K562 (cell line): ENCODE data around the gene PARP9. TPM values are rescaled to one million over a fixed set of nuclear protein-coding genes. Genes with fewer than 3 reads are reported as not detected.

Experiments used
- ATAC-seq: fragments of 200-7000 bp; cut with Tn5 transposase; 3 replicates; pipeline ENCODE4 v1.9.1; 2020; ENCODE audit warnings: moderate library complexity
- BruUV-seq: library from RNA; stranded (reverse); fragments of 400-500 nt; replicated peaks from 2 replicates; lab custom pipeline; 2021; lab: Mats Ljungman, UMichigan
- CTCF ChIA-PET: fragments of 300-600 bp; formaldehyde crosslinking; extraction: SDS; loops from one replicate; lab custom pipeline; 2021; ENCODE audit warnings: low intra/inter-chr PET ratio; lab: Yijun Ruan, JAX
- POLR2A ChIA-PET: fragments of 300-600, 350-650 bp; sonication (Branson Sonifier 250); formaldehyde crosslinking; extraction: SDS; loops from one replicate; lab custom pipeline; 2021; ENCODE audit warnings: antibody characterized with exemption, inconsistent platforms; lab: Yijun Ruan, JAX
- DNase-seq, 4 experiments: peaks; one replicate each; pipeline versions ENCODE4 v3.0.0 to v3.0.0-alpha.2; 2011 to 2018; ENCODE audit warnings: low spot score in 3 of 4, mixed read lengths in 3 of 4; ENCODE audit errors: extremely low read depth in 1 of 4
- FAIRE-seq: peaks from 2 replicates; lab custom pipeline; 2011; peaks lifted over from hg19 to GRCh38; lab: Jason Lieb, UNC
- H2AFZ ChIP-seq: 2 replicates; pipeline ENCODE4 v1.6.0; 2011; ENCODE audit warnings: low read depth, low read length, control low read depth, inconsistent platforms
- H3K27ac ChIP-seq: fragments of 200-600 bp; 3 replicates; pipeline ENCODE4 v1.8.0; 2011; ENCODE audit warnings: low read depth, mild to moderate bottlenecking, control low read depth, inconsistent platforms, low read length, moderate library complexity, mixed read lengths; ENCODE audit errors: extremely low read depth
- H3K27me3 ChIP-seq, 2 experiments: fragments of 300-600 bp in 1 of 2; 2 replicates in 1 of 2; 3 replicates in 1 of 2; pipeline versions ENCODE4 v1.6.0 to v1.8.0; 2011; ENCODE audit warnings: inconsistent platforms in 2 of 2, low read length in 2 of 2, mild to moderate bottlenecking in 1 of 2, mixed read lengths in 1 of 2, moderate library complexity in 1 of 2; ENCODE audit not compliant: control insufficient read depth in 2 of 2, insufficient read depth in 2 of 2
- H3K36me3 ChIP-seq: fragments of 300-600 bp; 3 replicates; pipeline ENCODE4 v1.8.0; 2011; ENCODE audit warnings: mild to moderate bottlenecking, low read length, inconsistent platforms; ENCODE audit not compliant: control insufficient read depth, insufficient read depth
- H3K4me1 ChIP-seq, 2 experiments: fragments of 200-600 bp in 1 of 2; replicated peaks in 1 of 2; 2 replicates in 1 of 2; 3 replicates in 1 of 2; pipeline versions ENCODE4 v1.5.1 to v1.8.0; 2011; ENCODE audit warnings: inconsistent platforms in 2 of 2, low read length in 2 of 2, mild to moderate bottlenecking in 1 of 2, mixed read lengths in 1 of 2, moderate library complexity in 1 of 2; ENCODE audit not compliant: control insufficient read depth in 2 of 2, insufficient read depth in 2 of 2
- H3K4me2 ChIP-seq: 2 replicates; pipeline ENCODE4 v1.6.1; 2011; ENCODE audit warnings: low read length, control low read depth, inconsistent platforms, mixed read lengths; ENCODE audit not compliant: insufficient read depth
- H3K4me3 ChIP-seq: fragments of 200-600 bp; sonication (generic), shearing (Covaris generic); 2 replicates; pipeline ENCODE4 v1.5.1; 2016; ENCODE audit warnings: control low read depth, inconsistent platforms
- H3K79me2 ChIP-seq: fragments of 200-600 bp; 3 replicates; pipeline ENCODE4 v1.8.0; 2011; ENCODE audit warnings: low read length, inconsistent platforms; ENCODE audit not compliant: control insufficient read depth, insufficient read depth
- H3K9ac ChIP-seq, 2 experiments: 2 replicates each; pipeline versions ENCODE4 v1.6.0 to v1.6.1; 2011; ENCODE audit warnings: low read depth in 2 of 2, low read length in 2 of 2, control low read depth in 1 of 2, inconsistent platforms in 1 of 2, mild to moderate bottlenecking in 1 of 2, mixed read lengths in 1 of 2; ENCODE audit not compliant: insufficient read depth in 1 of 2
- H3K9me1 ChIP-seq: one replicate; pipeline ENCODE4 v1.6.0; 2011; ENCODE audit warnings: inconsistent platforms, mild to moderate bottlenecking, low read length, moderate library complexity; ENCODE audit not compliant: control insufficient read depth, insufficient read depth
- H3K9me3 ChIP-seq: replicated peaks from 2 replicates; pipeline ENCODE4 v1.5.1; 2011; ENCODE audit warnings: low read depth, low read length, inconsistent platforms; ENCODE audit not compliant: control insufficient read depth, insufficient read depth
- H4K20me1 ChIP-seq: replicated peaks from 2 replicates; pipeline ENCODE4 v1.6.1; 2011; ENCODE audit warnings: low read length, inconsistent platforms, mixed read lengths; ENCODE audit not compliant: control insufficient read depth, insufficient read depth
- CEBPB ChIP-seq: fragments of 450-650 bp; IDR thresholded peaks from 2 replicates; pipeline ENCODE4 v1.6.1; 2016; ENCODE audit warnings: missing genetic modification characterization, missing compliant biosample characterization
- FOXK1 ChIP-seq: sonication (generic); formaldehyde crosslinking; IDR thresholded peaks from 2 replicates; pipeline ENCODE4 v1.8.0; 2022; ENCODE audit warnings: missing genetic modification reagents, mild to moderate bottlenecking, borderline replicate concordance
- ZEB2 ChIP-seq: fragments of 450-650 bp; IDR thresholded peaks from 2 replicates; pipeline ENCODE4 v1.6.1; 2016
- WGBS: fragments of 100-300 bp; shearing (Covaris generic); methylation state at CpG from one replicate; pipeline ENCODE4 v1.1.6; 2016; ENCODE audit warnings: low coverage, mixed read lengths; ENCODE audit not compliant: insufficient coverage; ENCODE audit errors: missing lambda C conversion rate; 5-methylcytosine and 5-hydroxymethylcytosine counted together
- in situ Hi-C: fragments of 300-500 bp; cut with MboI; formaldehyde crosslinking; loops from 4 replicates; pipeline ENCODE4 v1.15.0; 2018; ENCODE audit warnings: inconsistent platforms, mixed read lengths
- intact Hi-C: fragments of 100-400 bp; cut with micrococcal nuclease; formaldehyde crosslinking; loops from 2 replicates; pipeline ENCODE4 v1.14.2; 2022
- polyA plus RNA-seq, 8 experiments: library from polyadenylated mRNA; depleted of rRNA in 4 of 8; stranded (reverse) in 5 of 8; unstranded in 3 of 8; fragments of >200 nt; fragmentation: Nextera tagmentation in 2 of 8; fragmentation: Illumina TruSeq in 1 of 8; extraction: Ambion mirVana in 2 of 8; extraction: Trizol in 1 of 8; gene quantifications; 2 replicates each; pipeline versions ENCODE4 v1.2.1 to v1.2.3, GENCODE V29; 2011 to 2014; ENCODE audit warnings: inconsistent platforms in 1 of 8, missing spikeins in 1 of 8
- total RNA-seq, 7 experiments: library from RNA; depleted of rRNA in 6 of 7; stranded (reverse); fragments of >200 nt in 6 of 7; fragmentation: Illumina TruSeq in 2 of 7; extraction: Trizol in 2 of 7; gene quantifications; 2 replicates each; pipeline versions ENCODE4 v1.2.1 to v1.2.3, GENCODE V29; 2011 to 2021; ENCODE audit warnings: low replicate concordance in 1 of 7

PARP9 gene
- total and polyA plus RNA-seq, 9 of the 15 experiments (the other 6 are each of a cell fraction or from before 2014, with no cell fraction given) = 2.1 to 4.8 (median 3.4) TPM

GRCh38 chr3:122546151-122546550, 17.9 kb downstream of the PARP9 start:
- H3K9me1 ChIP-seq = no peaks in the 10 kb centered on the region
- BruUV-seq = no TSS peak
- 65% methylated on average over 5 of the region's 5 CpGs for WGBS
- H3K4me1 ChIP-seq = no peaks in the 10 kb centered on the region; a peak in 1 of 5 replicates
- ATAC-seq = no peak
- no peaks in the 10 kb centered on the region for H3K9me3 ChIP-seq
- FAIRE-seq = no peak
- TF ChIP-seq ZEB2 = no peak
- ChIA-PET CTCF (no interaction called here), POLR2A (no interaction called here)
- H3K79me2 ChIP-seq = no peaks in the 10 kb centered on the region
- H3K4me3 ChIP-seq = no peak overlapping the region
- H3K27ac ChIP-seq = no peak overlapping the region
- no peak overlapping the region for H3K9ac ChIP-seq
- DNase-seq = no peak
- intact Hi-C loops (no loop called here), in situ Hi-C loops (no loop called here)
- H4K20me1 ChIP-seq = no peaks in the 10 kb centered on the region
- no peaks in the 10 kb centered on the region for H3K36me3 ChIP-seq
- no peak overlapping the region for H2AFZ ChIP-seq
- H3K4me2 ChIP-seq = no peak overlapping the region
- no peaks in the 10 kb centered on the region for H3K27me3 ChIP-seq

- POLR2A ChIA-PET = interaction anchor here (0.6 kb wide), 1 partner anchor 199 kb away, joined by 3 read pairs; no protein-coding TSS in a partner anchor
- CTCF ChIA-PET = no interaction called here
- DNase-seq (no peak), FAIRE-seq (no peak), ATAC-seq (no peak)
- in situ Hi-C loops (no loop called here), intact Hi-C loops (no loop called here)
- 62% methylated on average over 7 of the region's 7 CpGs for WGBS
- H3K27me3 ChIP-seq = no peaks in the 10 kb centered on the region
- H3K36me3 ChIP-seq = no peaks in the 10 kb centered on the region
- no TSS peak for BruUV-seq
- H3K4me2 ChIP-seq = no peak overlapping the region
- H3K4me3 ChIP-seq = no peak overlapping the region
- H3K9me1 ChIP-seq = no peaks in the 10 kb centered on the region
- H4K20me1 ChIP-seq = no peaks in the 10 kb centered on the region
- no peak overlapping the region for H2AFZ ChIP-seq
- H3K79me2 ChIP-seq = no peaks in the 10 kb centered on the region
- H3K4me1 ChIP-seq = no peaks in the 10 kb centered on the region; a peak in 1 of 5 replicates
- H3K9me3 ChIP-seq = no peaks in the 10 kb centered on the region
- TF ChIP-seq FOXK1 = no peak
- TF ChIP-seq CEBPB (tag) = 0 out of 2 replicates have a peak, but pooled peaks have one; percentile 16
- H3K27ac ChIP-seq = no peak overlapping the region
- no peak overlapping the region for H3K9ac ChIP-seq
Observed at GRCh38 chr3:122538956-122539490, 25.1 kb downstream of the PARP9 start.
